Stimulated activated CD4-positive, alpha-beta T cell treated with anti-CD3 and anti-CD28 coated beads, TNF-alpha, amount 100 ng/mL, for 1 hour (primary cell): Measurements from ENCODE around the gene CAV2.

Experiments used
- DNase-seq, 3 donors: peaks; one replicate each; pipeline ENCODE4 v3.0.0-alpha.2; 2020; ENCODE audit warnings: low read depth in 3 of 3, low spot score in 1 of 3

The CAV2 gene

DNA sequence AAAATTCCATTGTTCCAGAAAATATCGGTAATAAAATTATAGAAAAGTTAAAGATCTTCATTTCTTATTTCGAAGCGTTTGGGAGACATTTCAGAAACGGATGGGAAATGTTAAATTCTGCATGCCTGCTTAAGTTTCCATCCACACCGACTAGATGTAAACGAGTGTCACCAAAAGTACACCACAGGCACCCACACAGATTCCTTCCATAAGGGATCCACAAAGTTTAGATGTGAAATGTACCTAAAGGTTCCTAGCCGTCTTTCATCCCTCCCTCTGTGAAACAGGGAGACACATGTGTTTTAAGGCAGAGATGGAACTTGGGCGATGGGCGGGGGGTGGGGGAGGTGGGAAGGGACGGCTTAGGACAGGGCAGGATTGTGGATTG, 24.7 kb downstream of the CAV2 start:
- DNase-seq, result no peak

DNA sequence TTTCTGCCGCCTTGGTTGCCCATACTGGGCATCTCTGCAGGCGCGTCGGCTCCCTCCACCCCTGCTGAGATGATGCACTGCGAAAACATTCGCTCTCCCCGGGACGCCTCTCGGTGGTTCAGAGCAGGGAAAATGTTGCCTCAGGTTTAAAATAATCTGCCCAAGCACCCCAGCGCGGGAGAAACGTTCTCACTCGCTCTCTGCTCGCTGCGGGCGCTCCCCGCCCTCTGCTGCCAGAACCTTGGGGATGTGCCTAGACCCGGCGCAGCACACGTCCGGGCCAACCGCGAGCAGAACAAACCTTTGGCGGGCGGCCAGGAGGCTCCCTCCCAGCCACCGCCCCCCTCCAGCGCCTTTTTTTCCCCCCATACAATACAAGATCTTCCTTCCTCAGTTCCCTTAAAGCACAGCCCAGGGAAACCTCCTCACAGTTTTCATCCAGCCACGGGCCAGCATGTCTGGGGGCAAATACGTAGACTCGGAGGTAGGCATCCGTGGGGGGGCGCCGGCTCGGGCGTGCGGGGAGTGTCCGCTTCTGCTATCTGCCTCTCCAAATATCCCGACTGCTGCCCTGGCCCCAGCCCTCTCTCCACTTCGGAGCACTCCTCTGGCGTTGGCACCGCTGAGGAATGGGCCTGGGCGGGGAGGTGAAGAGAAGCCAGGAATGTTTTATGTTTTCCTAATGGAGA, 25.2 kb downstream of the CAV2 start, which contains the start of gene CAV1:
Gene CAV1, plus strand, starts transcription at position 428 of the 689 bp plus-strand sequence. Its CDS starts 27 bp downstream, at position 455.
- DNase-seq, result no peak

DNA sequence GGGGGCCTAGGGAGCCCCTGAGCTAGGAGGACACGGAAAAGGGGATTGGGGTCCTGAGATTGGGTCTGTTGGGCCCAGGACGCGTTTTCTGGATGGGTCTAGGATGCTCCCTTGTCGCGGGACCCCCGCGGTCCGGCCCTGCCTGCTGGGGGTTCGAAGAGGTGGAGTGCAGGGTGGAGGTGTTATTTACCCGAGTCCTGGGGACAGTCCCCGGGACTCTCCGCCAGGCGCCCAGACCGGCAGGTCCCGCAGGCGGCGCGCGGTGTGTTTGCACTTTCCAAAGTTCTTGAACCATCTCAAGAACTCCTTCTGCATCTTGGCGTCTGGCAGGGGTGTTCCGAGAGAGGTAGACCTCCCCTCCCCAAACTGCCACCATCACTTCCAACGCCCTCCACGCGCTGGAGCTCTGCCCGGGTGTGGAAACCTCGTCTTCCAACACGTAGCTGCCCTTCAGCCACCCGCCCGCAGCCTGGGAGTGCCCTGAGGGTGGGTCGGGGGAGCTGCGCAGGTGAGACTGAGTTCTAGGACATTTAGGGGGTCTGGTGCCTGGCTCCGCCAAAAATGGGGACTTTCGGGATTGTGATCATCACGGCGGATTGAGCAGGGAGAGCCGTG, 25.9 kb downstream of the CAV2 start:
- no peak for DNase-seq

DNA sequence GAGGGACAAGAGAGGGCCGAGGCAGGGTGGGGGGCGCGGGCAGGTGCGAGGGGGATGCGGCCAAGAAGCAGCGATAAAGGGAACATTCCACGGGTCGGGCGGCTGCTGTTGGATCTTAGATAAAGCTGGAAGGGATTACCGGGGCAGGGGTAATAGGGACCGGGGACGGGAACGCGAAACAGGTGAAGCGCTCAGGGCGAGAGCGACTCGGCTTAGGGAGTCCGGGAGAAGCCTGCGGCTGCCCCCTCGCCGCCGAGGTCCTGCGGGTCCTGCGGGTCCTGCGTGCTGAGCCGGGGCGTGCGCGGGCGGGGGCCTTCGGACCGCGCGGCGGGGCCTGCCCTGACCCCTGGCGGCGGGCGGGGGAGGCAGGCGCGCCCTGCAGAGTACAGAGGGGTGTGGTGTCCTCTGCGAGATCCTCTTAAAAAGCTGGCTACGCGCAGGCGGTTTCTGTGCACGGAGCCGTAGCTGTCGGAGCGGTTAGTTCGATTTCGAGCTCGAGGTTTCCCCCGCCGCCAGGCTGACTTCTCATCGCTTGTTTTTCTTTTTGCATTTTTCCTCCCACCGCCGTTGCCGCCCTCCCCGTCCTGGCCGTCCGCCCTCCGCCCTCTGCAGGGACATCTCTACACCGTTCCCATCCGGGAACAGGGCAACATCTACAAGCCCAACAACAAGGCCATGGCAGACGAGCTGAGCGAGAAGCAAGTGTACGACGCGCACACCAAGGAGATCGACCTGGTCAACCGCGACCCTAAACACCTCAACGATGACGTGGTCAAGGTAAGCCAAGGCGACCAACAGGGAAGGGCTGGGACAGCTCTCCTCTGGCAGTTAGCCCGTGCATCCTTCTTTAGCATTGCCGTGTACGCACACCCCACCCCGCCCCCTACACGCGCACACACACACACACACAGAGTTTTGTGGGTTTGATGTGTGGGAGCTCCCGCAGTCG, 26.6 kb downstream of the CAV2 start:
- DNase-seq, result peak in 1 of 3 donors; percentile 41

DNA sequence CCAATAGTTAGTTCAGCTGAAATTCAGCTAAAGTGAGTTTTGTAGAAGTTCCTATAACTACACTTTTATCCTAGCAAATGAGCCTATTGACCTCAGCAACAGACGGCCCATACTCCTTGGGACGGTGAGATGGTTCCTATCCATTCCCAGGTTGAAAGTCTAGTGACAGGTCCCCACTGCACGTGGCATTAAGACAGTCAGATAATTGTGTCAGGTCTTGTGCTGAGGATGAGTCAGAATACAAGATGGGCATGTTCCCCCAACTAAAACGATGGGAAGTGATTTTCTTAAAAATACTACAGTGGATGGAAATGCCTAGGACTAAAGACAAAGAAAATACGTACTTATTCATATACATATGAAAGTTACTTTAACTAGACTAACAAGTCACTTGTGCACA, 27.4 kb downstream of the CAV2 start:
- DNase-seq, result no peak

DNA sequence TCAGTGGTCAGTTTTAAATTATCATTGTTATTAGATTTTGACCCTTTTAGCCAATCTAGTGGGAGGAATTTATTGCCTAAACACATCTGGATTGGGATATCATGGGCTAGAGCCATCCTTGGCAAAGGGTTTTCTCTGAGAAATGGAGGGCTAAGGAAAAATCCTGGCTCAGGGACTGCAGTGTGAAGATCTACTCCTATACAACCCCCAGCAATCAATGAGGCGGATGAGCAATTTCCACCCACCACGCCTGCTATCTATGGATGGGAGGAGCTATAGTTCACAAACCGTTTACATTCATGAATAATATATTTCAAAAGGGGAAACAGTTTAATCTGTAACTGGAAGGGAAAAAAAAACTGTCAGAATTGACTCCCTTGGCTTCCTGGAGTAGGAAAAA, 28.0 kb downstream of the CAV2 start:
- no peak for DNase-seq

DNA sequence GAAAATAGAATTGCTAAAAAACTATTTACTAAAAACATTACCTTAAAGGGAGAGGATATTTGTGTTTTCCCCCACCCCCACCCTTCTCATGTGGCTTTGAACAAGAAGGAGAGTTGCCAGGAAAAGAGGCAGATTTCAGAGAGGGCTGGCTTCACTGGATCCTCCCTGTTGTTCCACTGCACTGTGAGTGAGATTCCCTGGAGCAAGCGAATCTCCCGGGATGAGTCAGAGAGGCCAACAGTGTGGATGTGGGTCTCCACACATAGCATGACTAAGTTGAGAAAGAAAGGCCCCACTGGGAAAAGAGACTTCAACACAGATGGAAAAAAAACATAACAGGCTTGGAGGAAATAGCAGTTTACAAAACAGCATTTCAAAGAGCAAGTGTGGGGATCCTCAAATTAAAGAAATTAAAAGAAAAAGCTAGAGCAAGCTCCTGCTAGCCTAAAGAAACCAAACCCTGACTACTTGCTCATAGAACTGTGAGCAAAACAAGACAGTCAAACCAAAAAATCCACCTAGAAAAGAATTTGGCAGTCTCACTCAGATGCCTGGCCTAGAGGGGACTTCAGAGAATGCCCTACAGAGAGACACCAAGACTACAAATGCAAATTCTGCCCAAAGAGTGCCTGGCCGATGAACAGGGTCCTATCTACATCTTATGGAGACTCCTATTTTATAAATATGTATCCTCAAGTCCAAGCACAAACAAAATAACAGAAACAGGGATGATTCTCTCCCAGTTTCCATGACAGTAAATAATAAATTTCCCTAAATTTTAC, 28.7 kb downstream of the CAV2 start:
- no peak for DNase-seq

DNA sequence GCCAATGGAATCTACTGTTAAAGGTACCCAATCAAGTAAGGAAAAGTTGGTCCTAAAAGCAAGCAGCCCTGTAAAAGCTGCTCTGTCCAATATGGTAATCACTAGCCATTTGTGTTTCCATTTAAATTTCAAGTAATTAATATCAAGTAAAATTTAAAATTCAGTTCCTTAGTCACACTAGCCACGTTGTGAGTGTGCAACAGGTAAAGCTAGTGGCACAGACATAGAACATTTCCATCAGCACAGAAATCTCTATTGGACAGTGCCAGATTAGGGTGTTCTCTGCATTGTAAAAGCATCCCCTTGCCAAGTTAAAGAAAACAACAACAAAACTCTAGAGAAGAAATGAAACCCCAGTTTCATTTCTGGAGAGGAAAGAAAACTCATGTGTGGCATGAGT, 29.7 kb downstream of the CAV2 start:
- DNase-seq, result no peak

DNA sequence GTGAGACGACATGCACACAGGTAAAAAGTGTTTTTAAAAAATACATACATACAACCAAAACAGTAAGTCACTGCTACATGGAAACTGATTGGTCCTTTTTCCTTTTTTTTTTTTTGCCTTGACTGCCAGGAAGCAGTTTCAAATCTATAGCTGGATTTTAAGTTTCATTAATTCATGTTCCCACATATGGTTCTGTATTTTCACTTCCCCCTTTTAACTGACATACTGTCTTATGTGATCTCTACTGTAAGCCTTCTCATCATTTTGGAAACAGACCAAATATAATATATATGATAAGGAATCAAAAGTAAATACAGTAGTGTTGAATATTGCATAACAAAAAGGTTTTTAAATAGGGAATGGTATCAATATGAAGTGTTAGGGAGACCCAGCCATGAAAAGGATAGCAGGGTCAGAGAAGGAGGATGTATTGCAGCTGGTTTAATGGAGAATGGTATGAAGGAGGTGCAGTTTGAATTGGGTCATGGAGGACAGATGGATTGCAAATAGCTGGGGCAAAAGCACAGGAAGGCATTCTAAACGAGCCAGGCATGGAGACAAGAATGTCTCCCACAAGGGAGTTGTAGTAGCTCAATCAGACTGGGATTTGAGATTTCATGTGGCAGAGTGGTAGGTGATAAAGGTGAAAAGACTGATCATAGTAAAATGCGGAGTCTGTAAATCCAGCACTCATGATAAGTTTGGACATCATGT, 30.7 kb downstream of the CAV2 start:
- no peak for DNase-seq

DNA sequence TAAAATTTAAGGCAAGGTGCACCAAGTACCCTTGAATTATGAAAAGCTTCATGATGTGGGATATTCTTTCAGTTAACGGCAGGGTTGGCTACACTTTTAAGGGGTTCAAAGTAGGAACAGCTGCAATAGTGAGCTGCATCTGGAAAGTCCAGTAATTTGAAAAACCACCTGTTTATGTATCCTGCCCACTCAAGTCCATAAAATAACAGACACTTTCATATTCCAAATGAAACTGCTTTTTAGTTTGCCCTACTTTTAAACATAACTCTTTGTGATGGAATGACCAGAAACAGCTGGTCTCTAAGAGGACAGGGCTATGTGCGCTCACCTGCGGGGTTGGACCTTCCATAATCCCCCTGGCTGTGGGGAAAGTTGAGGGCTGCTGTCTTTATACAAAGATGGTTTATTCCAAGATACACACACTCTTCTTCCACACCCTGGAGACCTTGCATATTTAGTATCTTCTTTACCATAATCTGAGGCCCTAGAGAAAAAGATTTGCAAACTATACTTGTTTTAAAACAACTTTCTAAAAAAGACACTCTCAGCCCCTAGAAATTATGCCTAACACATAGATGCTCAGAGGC, 32.7 kb downstream of the CAV2 start:
- DNase-seq, result no peak

DNA sequence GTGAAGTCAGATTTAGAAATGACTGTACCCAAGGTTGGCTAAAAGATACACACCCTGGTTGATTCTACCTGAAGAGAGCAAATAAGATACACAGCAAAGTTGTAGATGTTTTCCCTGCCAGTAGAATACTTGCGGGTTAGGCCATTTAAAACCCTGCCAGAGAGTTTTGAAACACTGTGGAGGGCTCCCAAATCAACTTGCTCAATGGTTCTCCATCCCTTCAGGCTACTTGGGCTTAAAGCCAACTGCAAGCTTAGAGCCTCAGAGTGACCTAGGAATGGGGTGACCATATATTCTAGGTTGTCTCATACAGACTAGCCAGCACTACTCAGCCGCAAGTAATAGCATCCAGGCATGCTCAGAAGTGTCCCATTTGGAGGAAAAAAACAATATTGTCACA, 35.3 kb downstream of the CAV2 start:
- no peak for DNase-seq

DNA sequence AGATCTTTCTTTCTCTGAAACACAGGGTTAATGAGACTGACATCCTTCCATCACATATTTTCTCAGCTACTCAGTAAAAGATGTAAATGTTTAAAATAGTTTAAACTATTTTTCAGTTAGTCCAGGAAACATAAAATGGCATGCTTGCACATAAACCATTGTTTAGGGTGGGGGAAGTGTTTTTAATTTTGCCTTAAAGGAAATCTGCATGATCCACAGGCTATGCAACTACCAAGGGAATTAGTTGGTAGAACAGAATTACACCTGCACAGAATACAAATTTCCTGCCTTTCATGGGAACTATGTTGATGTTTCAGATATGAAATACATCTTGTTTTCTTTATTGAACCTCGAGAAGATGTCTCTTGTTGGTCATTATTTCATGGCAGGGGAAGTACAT, 35.9 kb downstream of the CAV2 start:
- DNase-seq, result no peak

DNA sequence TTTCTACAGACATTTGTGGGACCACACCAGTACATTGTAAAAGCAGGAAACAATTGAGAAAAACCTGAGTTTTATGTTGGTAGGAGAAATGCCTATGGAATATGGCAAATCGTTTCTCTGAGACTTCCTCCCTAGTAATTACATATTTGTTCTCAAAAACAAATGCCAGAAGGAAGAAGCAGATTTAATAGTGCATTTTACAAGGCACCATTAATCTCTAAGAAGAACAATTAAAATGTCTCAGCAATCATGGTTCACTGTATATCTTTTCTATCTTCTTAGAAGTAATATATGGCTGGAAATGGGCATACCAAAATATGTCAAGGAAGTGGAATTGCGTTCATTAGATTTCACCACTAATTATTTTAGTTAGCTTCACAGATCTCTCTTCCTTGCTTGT, 38.6 kb downstream of the CAV2 start:
- no peak for DNase-seq

DNA sequence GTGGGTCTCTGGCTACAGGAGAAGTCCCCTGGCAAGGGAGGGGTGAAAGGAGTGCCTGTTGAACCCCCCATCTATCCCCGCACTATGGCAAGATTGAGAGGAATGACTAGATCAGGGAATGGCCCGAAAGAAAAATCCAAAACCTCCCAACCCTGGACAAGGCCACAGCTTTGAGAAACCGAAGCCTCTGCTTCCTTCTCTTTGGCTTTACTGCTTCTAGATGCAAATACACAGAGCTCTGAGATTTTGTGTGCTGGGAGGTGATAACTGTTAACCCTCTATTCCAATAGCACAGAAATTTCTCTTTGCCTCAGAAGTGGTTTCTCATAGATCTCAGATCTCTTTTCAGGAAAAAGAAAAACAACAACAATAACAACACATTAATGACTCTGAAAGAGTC, 40.3 kb downstream of the CAV2 start:
- DNase-seq, result no peak

DNA sequence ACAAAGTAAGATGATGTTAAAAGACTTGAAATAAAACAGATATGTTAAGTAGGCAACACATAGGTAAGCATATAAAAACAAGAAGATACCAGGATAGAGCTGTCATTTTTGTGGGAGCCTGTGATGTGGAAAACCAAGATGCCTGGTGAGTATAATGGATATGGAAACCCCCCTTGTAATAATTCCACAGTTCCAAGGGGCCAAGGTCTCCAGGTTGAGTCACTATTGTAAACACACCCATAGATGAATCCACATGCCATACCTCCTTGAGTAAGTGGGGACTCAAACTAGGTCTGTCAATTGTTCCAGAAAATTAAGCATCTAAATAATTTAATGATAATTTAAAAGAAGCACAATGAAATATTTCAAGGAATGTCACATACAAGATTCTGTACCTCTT, 41.2 kb downstream of the CAV2 start:
- no peak for DNase-seq

DNA sequence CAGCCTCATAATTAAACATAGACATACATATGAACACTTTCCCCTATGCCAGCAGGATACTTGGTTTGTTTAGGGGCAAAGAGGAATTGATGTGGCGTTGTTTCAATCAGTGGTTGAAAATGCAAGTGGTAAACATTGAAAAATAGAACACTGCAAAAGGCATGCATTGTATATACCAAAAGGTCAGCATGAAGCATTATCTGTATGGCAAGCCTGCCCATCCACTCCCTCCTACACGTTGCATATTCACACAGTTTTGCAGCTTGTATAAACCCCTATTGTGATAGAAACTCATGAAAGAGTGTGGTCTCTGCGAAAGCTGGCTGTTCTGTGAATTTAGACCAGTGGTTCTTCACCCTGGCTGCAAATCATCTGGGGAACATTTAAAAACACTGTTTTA, 42.4 kb downstream of the CAV2 start:
- no peak for DNase-seq

DNA sequence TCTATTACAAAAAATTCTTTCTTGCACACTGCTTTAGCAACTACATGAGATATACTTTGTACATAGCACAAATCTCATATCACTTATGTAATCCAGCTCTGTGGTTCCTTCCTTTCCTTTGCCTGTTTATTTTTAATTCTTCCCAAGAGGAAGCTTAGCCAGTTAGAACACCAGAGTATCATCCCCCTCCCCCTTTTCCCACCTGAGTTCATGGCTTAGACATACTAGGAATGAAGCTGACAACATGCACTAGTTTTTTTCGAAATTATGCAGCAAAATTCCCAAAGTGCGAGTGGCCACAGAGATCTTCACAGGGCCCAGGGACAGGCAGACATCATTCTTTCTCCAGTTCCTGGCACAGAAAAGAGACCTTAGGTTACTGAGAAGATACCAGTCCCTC, 43.1 kb downstream of the CAV2 start:
- no peak for DNase-seq

DNA sequence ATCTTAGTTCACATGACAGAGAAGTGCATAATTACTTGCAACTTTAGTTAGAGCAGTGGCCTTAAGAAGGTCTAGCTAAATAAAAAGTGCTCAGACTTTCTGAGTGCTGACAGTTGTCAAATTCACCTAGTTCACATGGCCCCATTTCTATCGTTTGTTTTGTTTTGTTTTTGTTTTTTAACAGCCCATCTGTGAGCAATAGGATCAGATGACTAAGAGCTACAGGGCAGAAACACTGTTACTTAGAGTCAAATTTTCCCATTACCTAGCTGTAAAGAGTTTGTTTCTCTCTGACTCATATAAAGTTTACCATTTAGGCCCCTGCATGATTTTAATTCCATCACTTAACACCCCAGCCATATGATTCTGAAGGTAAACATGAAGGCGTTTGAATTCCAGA, 44.1 kb downstream of the CAV2 start:
- DNase-seq, result no peak

DNA sequence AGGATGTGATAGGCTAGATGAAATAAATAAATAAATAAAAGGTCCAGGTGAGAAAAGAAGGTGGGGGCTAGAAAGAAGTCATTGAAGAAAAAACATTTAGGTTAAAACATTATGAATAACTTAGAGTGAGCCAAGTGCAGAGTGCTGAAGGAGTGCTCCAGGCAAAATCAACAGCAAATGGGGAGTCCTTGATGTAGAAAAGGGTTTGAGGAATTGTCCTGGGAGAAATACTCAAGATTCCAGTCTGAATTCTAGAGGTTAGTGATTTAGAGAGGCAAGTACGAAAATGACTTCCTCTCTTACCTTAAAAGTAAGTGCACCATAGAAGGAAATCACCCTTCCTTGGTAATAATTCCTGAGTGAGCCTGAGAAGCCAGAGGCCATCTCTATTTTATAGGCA, 44.9 kb downstream of the CAV2 start:
- DNase-seq, result no peak

DNA sequence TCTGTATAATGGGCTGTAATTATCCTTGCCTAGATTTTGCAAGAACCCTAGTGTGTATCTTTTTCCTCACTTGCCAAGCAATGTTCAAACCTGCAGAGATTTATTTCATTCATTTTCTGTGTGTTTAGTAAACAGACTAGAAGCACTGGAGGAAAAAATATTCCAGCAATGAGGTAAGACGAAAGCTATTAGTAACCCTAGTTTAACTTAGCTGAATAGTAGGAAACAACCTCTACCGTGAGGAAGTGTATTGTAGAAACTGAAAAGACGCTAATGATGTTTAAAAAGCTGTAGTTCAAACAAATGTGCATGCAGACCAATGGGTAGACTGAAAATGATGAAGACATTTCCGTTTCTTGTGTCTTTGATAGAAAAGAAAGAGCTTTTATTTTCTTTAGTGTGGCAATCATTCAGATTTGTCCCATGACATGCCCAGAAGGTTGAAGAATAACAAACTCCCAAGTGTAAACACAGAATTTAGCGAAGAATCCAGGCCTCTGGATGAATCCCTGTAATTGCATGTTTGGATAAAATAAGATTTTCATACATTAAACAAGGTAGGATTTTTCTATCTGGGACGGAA, 46.0 kb downstream of the CAV2 start:
- no peak for DNase-seq
